GM18505 (cell line): ENCODE results near the gene CLRN2.
"Not testable (repeated sequence)": the region's sequence is repeated elsewhere in the genome, so short reads cannot be mapped to it uniquely, and the experiment has no call there.

Source experiments
- ATAC-seq: cut with Tn5 transposase; IDR thresholded peaks from one replicate; pipeline ENCODE4 v1.9.1; 2021; ENCODE audit not compliant: unreplicated experiment
- POLR2A ChIP-seq: IDR thresholded peaks from 4 replicates; pipeline ENCODE4 v1.6.1; 2011; ENCODE audit warnings: borderline replicate concordance; ENCODE audit not compliant: insufficient read depth, insufficient read length; ENCODE audit errors: extremely low read depth

Gene CLRN2

DNA sequence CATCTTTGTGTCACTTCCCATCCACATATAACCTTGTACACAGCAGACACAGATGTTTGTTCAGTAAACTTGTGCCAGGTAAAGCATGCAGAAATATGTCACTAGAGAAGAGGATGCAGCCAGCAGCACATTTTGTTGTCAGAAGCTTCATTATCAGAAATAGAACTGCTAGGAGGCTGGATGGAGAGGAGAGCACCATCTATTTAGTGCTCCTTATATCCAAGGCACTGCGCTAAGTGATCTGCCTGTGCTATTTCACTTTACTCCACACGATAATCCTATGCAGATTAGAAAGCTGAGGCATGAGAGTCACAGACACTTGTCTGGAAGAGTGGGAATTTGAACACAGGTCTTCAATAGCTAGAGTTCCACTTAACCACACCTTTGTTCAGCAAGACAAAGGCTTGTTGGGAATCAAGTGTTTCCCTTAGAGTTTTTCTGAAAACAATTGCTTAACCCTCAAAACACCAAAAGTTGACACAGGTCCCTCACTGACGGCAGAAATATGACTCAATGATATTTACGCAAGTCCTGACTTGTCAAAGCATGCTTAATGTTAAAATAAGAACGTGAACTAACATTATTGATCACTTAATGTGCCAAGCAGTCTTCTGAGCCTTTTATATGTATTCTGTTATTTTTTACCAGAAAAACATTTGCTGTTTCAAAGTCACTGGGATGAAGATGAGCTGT is 1.8 kb upstream of the CLRN2 start:
- TF ChIP-seq POLR2A: no peak
- no peak for ATAC-seq

DNA sequence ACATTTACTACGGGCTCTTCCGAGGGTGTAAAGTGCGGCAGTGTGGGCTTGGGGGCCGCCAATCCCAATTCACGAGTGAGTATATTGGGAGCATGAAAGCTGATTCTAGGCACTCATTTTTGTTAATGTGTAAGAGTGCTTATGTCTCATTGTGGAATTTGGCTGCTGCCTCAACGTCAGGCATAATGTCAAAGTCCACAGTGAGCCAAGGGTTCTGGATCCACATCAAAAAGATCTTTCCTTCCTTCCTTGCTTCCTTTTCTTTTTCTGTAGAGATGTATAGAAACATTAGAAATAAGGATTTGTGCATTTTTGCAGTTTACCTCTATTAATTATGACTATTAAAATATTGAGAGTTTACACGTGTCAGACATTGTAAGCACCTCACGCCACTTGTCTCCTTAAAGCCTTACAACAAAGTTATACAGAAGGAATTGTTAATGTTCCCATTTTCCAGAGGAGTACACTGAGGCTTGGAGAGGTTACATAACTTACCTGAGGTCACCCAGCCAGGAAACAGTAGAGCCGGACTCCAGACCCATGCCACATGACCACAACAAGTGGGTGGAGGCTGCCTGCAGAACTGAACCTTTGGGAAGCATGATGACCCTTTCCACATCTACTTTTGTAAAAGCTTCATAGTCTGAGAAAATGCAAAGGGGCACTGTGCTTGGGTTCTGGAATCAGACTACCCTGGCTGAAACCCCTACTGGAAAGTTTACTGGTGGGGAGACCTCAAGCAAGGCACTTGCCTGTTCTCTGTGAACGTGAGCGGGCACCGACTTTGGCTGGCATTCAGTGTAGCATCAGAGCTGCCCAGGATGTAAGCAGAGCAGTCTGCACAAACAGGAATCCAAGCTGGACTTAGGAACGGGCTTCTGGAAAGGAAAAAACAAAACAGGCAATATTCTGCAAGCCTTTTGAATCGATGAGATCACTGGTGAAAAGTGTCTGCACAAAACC is 761 bp downstream of the CLRN2 start:
- no peak for ATAC-seq
- TF ChIP-seq POLR2A: no peak

DNA sequence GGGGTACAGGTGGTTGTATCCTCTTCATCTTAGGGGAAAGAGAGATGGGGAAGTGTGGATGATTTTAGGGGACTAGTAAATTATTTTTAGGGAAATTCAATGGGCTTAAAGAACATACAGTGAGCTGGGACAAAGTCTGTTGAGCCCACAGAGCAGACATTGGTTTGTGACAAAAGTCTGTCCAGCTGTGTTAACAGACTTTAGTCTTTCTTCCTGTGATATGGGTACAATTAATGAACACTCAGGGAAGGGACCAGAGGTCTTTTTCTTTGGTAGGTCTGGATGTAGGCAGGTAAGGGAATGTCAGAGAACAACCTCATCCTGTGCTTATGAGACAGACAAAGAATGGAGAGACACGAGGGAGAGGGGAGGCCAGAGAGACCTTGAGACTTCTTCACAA is 2.0 kb downstream of the CLRN2 start:
- no peak for TF ChIP-seq POLR2A
- no peak for ATAC-seq

DNA sequence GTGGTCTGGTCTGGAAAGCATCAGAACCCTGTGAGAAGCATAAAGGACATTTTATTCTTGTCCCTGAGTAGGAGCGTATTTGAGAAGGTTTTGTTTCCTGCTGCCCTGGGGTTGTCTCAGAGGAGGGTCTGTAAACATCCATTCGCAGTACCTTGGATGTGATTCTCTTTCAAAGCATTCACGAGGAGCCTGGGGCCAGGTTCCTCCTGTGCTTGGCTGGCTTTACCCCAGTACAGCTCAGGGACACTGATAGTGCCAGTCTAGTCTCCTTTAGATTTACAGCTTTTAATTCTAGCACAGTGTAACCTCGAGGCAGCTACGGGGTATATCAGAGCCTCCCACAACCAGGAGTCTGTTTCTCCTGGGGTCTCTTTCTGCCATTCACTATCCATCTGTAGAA is 2.7 kb downstream of the CLRN2 start:
- ATAC-seq: no peak
- TF ChIP-seq POLR2A: no peak

DNA sequence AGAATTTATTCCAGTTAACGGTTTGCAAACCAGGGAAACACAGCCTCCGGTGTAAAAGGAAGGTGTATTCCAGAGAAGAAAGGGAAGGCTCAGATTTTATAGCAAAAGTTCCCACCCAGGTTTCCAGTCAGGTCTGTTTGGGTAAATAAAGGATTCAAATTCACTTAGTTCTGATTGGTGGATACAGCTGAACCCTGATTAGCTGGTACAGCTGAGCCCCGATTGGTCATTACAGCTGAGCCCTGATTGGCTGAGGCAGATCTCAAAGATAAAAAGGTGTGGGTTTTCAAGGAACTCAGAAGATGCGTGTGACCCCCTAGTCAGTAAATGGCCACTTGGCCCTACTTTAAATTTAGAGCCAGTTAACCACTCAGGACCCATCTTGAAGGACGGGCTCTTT is 6.6 kb downstream of the CLRN2 start:
- no peak for TF ChIP-seq POLR2A
- ATAC-seq: no peak

DNA sequence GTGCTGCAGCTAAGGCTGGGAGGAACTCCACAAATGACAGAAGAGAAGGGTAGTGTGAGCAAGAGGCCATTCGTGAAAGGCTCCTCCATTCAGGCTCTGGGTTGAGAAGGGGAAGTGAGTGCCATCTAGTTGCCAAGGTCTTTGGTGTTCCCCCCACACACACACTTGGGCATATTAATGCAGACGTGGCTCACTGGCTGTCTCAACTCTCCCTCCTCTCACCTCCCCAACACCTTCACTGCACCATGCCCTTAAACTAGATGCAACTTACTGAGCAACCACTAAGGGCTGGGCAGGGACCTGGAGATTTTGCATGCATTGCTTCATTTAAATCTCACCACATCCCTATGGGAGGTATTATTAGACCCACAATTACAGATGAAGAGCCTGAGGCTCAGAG is 8.7 kb downstream of the CLRN2 start:
- TF ChIP-seq POLR2A: no peak
- ATAC-seq: no peak

DNA sequence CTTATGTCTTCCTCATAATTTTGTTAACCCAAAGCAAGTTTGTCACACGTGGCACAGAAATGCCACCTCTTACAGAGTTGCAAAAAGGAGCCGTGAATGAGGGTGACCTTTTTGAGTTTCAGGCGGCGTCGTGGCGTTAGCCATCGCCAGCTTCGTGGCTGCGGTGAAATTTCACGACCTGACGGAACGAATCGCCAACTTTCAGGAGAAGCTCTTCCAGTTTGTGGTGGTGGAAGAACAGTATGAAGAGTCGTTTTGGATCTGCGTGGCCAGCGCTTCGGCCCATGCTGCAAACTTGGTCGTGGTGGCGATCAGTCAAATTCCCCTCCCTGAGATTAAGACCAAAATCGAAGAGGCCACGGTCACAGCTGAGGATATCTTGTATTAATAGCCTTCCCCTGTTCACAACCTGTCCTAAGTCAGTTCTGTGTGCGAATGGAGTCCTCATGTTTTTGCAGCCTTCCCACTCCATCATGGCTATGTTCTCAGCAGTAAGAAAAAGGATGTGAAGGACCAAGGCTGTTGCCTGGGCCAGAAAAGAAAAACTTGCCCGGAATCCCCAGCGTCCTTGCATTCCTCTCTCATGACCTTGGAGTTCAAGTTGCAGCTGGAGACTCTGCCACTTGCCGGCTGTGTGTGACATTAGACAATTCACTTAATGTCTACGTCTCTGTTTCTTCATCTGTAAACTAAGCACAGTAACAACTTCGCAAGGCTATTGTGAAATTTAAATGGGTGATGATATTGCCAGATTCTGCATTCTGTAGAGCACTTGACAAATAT is 11.9 kb downstream of the CLRN2 start:
- no peak for TF ChIP-seq POLR2A
- no peak for ATAC-seq

DNA sequence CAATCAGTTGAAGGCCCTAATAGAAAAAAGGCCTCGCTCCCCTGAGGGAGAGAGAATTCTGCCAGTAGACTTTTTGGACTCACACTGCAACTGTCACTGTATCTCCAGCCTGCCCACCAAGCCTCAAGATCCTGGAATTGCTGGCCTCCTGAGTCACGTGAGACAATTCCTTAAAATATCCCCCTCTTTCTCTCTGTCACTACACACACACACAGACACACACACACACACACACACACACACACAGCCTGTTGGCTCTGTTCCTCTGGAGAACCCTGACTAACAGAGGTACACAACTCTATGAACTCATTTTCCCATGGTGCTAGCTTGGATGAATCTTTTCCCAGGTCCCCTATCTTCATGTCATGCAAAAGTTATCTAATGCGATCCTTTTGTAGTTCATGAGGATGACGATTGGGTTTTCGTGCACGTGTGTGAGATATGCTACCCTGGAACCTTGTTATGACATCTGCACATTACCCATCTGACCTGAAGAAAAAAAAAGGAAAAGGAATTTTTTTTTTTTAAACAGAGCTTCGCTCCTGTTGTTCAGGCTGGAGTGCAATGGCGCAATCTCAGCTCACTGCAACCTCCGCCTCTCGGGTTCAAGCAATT is 13.7 kb downstream of the CLRN2 start:
- TF ChIP-seq POLR2A: no peak
- ATAC-seq: no peak

DNA sequence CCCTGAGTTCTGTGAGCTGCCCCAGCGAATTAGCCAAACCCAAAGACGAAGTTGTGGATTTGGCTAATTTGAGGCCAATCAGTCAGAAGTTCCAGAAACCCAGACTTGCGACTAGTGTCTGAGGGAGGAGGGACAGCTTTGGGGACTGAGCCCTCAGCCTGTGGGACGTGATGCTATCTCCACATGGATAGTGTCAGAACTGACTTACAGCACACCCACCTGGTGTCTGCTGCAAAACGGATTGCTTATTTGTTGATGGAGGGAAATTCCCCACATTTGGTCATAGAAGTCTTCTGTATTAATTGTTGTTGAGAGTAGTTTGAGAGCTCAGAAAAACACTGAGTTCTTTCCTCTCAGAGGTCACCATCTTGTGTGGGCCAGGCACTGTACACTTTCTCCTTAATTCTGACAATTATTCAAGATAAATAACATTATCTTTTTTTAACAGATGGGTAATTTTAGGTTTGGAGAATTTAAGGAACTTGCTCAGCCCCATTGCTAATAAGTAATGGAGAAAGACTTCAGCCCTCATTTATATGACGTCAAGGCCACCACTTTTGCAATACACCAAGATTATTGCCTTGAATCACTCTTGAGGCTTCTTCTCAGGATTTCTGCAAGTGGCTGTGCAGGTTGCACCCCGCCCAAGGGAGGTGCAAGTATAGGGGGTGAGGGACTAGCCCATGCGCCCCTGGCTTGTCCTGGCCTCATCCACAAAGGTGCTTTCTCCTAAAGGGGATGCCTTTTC is 16.7 kb downstream of the CLRN2 start:
- ATAC-seq: no peak
- TF ChIP-seq POLR2A: no peak

DNA sequence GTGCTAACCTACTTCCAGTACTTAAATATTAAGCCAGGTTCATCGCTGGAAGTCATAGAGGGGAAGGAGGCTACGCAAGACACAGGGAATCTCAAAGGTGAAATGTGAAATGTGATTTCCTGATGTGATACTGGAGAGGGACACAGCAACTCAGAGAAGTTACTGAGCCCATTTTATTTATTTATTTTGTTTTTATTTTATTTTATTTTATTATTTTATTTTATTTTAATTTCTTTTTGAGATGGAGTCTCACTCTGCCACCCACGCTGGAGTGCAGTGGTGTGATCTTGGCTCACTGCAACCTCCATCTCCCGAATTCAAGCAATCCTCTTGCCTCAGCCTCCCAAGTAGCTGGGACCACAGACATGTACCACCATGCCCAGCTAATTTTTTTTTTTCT is 19.7 kb downstream of the CLRN2 start:
- no peak for ATAC-seq
- TF ChIP-seq POLR2A: no peak

DNA sequence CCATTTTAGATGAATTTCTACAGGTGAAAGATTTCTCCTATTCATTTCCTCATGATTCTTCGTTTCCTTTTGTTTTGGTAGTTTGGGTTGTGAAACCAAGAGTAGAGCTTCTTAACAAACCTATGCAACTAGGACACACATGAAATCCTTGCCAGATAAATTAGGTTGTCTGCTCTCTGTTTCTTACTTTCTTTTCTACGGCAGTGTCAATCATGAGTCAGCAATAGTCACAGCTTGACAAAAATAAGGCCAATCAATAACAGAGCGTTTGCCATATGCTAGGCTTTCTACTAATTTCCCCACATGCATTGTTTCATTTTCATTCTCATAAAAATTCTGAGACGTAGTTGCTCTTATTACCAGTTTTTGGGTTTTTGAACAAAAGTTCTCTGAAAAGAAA is 20.3 kb downstream of the CLRN2 start:
- no peak for TF ChIP-seq POLR2A
- no peak for ATAC-seq

DNA sequence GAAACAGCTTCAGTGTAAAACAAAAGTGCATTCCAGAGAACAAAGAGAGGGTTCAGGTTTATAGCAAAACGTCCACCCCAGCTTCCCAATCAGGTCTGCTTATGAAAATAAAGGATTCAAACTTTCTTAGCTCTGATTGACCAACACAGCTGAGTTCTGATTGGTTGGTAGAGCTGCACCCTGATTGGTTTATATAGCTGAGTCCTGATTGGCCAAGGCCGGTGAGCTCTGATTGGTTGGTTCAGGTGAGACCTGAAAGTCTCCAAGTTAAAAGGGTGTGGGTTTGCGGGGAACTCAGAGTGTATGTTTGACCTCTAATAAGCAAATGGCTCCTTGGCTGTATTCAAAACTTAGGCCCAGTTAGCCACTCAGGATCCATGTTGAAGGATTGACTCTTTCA is 20.9 kb downstream of the CLRN2 start:
- ATAC-seq: no peak
- no peak for TF ChIP-seq POLR2A

DNA sequence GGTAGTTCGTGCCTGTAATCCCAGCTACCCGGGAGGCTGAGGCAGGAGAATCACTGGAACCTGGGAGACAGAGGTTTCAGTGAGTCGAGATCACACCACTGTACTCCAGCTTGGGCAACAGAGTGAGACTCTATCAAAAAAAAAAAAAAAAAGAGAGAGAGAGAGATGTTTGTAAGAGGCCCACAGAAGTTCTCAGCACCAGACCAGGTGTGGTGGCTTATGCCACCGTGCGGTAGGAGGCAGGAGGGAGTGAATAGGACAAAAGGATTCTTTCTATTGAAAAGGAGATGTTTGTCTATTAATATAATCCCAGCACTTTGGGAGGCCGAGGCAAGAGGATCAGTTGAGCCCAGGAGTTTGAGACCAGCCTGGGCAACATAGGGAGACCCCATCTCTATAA is 22.1 kb downstream of the CLRN2 start:
- not testable (repeated sequence) for ATAC-seq
